ENCODE data around the gene AGAP2. TPM values are rescaled to one million over a fixed set of nuclear protein-coding genes. Genes with fewer than 3 reads are reported as not detected.
A peak's percentile ranks its signal among the peaks of the same experiment; 100 is the strongest.
"Not testable (repeated sequence)": the region's sequence is repeated elsewhere in the genome, so short reads cannot be mapped to it uniquely, and the experiment has no call there.

Gene AGAP2
- total RNA-seq, 1 donor from 2014 or later: 2.1 TPM

- H3K27ac ChIP-seq (ENCODE audit: low read depth, low read length): no peak overlapping the region
- peaks cover 4 to 9% (median 6%) of the 10 kb centered on the region in 3 donors for H3K36me3 ChIP-seq (ENCODE audit: control insufficient read depth in 3 of 3, insufficient read depth in 3 of 3, low read length in 3 of 3)
- peak overlapping the region in 1 of 3 donors; percentile 40 for H3K9ac ChIP-seq (ENCODE audit: low read depth in 1 of 3, low read length in 3 of 3)
These were observed 12.7 kb downstream of the AGAP2 start for GRCh38 chr12:57725851-57726150.

GRCh38 chr12:57724936-57725740, 13.4 kb downstream of the AGAP2 start:
- Histone ChIP-seq H3K4me1 (ENCODE audit: control insufficient read depth in 3 of 3, insufficient read depth in 3 of 3, low read length in 3 of 3) (peaks cover 15 to 19% (median 18%) of the 10 kb centered on the region in 3 donors), H3K4me3 (ENCODE audit: low read length in 3 of 3) (no peak overlapping the region), H3K36me3 (ENCODE audit: control insufficient read depth in 3 of 3, insufficient read depth in 3 of 3, low read length in 3 of 3) (peaks cover 11 to 15% (median 12%) of the 10 kb centered on the region in 3 donors), H3K9me3 (ENCODE audit: control insufficient read depth in 3 of 3, low read length in 3 of 3) (no peaks in the 10 kb centered on the region), H3K27ac (ENCODE audit: low read depth, low read length) (no peak overlapping the region), H3K27me3 (ENCODE audit: control insufficient read depth in 3 of 3, insufficient read depth in 3 of 3, low read length in 3 of 3) (peaks cover 15 to 49% (median 43%) of the 10 kb centered on the region in 3 donors), H3K9ac (ENCODE audit: low read depth in 1 of 3, low read length in 3 of 3) (no peak overlapping the region)

More at GRCh38 chr12:57725851-57726150, 12.7 kb downstream of the AGAP2 start:
- H3K4me1 ChIP-seq (ENCODE audit: control insufficient read depth in 3 of 3, insufficient read depth in 3 of 3, low read length in 3 of 3): peaks cover 15 to 19% (median 18%) of the 10 kb centered on the region in 3 donors
- H3K9me3 ChIP-seq (ENCODE audit: control insufficient read depth in 3 of 3, low read length in 3 of 3): no peaks in the 10 kb centered on the region
- peak overlapping the region; percentile 70 to 74 (median 71) for H3K4me3 ChIP-seq (ENCODE audit: low read length in 3 of 3)
- peaks cover 18 to 52% (median 44%) of the 10 kb centered on the region in 3 donors for H3K27me3 ChIP-seq (ENCODE audit: control insufficient read depth in 3 of 3, insufficient read depth in 3 of 3, low read length in 3 of 3)

- no peak overlapping the region for H3K27ac ChIP-seq (ENCODE audit: low read depth, low read length)
- H3K36me3 ChIP-seq (ENCODE audit: control insufficient read depth in 3 of 3, insufficient read depth in 3 of 3, low read length in 3 of 3): peaks cover 19 to 23% (median 21%) of the 10 kb centered on the region in 3 donors
- peaks cover 15 to 45% (median 43%) of the 10 kb centered on the region in 3 donors for H3K27me3 ChIP-seq (ENCODE audit: control insufficient read depth in 3 of 3, insufficient read depth in 3 of 3, low read length in 3 of 3)
- no peak overlapping the region for H3K4me3 ChIP-seq (ENCODE audit: low read length in 3 of 3)
- H3K4me1 ChIP-seq (ENCODE audit: control insufficient read depth in 3 of 3, insufficient read depth in 3 of 3, low read length in 3 of 3): peaks cover 15 to 19% (median 18%) of the 10 kb centered on the region in 3 donors
- no peak overlapping the region for H3K9ac ChIP-seq (ENCODE audit: low read depth in 1 of 3, low read length in 3 of 3)
- no peaks in the 10 kb centered on the region for H3K9me3 ChIP-seq (ENCODE audit: control insufficient read depth in 3 of 3, low read length in 3 of 3)
These were observed 14.3 kb downstream of the AGAP2 start for GRCh38 chr12:57724003-57724935.

- Histone ChIP-seq H3K36me3 (ENCODE audit: control insufficient read depth in 3 of 3, insufficient read depth in 3 of 3, low read length in 3 of 3) (peaks cover 26 to 29% (median 27%) of the 10 kb centered on the region in 3 donors), H3K4me1 (ENCODE audit: control insufficient read depth in 3 of 3, insufficient read depth in 3 of 3, low read length in 3 of 3) (peaks cover 15 to 19% (median 18%) of the 10 kb centered on the region in 3 donors), H3K9me3 (ENCODE audit: control insufficient read depth in 3 of 3, low read length in 3 of 3) (no peaks in the 10 kb centered on the region)
These were observed 14.9 kb downstream of the AGAP2 start for GRCh38 chr12:57723630-57723962.

GRCh38 chr12:57722716-57723629, 15.6 kb downstream of the AGAP2 start:
- no peak overlapping the region for H3K4me3 ChIP-seq (ENCODE audit: low read length in 3 of 3)

More at GRCh38 chr12:57723630-57723962, 14.9 kb downstream of the AGAP2 start:
- H3K27me3 ChIP-seq (ENCODE audit: control insufficient read depth in 3 of 3, insufficient read depth in 3 of 3, low read length in 3 of 3): peaks cover 15 to 44% (median 43%) of the 10 kb centered on the region in 3 donors
- H3K4me3 ChIP-seq (ENCODE audit: low read length in 3 of 3): no peak overlapping the region
- H3K27ac ChIP-seq (ENCODE audit: low read depth, low read length): no peak overlapping the region
- no peak overlapping the region for H3K9ac ChIP-seq (ENCODE audit: low read depth in 1 of 3, low read length in 3 of 3)

GRCh38 chr12:57721846-57722608, 16.5 kb downstream of the AGAP2 start:
- H3K9ac ChIP-seq (ENCODE audit: low read depth in 1 of 3, low read length in 3 of 3); H3K4me3 ChIP-seq (ENCODE audit: low read length in 3 of 3); H3K9me3 ChIP-seq (ENCODE audit: control insufficient read depth in 3 of 3, low read length in 3 of 3); H3K27ac ChIP-seq (ENCODE audit: low read depth, low read length): not testable (repeated sequence)
- H3K36me3 ChIP-seq (ENCODE audit: control insufficient read depth in 3 of 3, insufficient read depth in 3 of 3, low read length in 3 of 3): peaks cover 37 to 41% (median 38%) of the 10 kb centered on the region in 3 donors
- H3K4me1 ChIP-seq (ENCODE audit: control insufficient read depth in 3 of 3, insufficient read depth in 3 of 3, low read length in 3 of 3): peaks cover 9 to 12% (median 10%) of the 10 kb centered on the region in 3 donors
- H3K27me3 ChIP-seq (ENCODE audit: control insufficient read depth in 3 of 3, insufficient read depth in 3 of 3, low read length in 3 of 3): peaks cover 8 to 30% (median 29%) of the 10 kb centered on the region in 3 donors

More at GRCh38 chr12:57722716-57723629, 15.6 kb downstream of the AGAP2 start:
- H3K27me3 ChIP-seq (ENCODE audit: control insufficient read depth in 3 of 3, insufficient read depth in 3 of 3, low read length in 3 of 3): peaks cover 15 to 39% (median 39%) of the 10 kb centered on the region in 3 donors
- no peak overlapping the region for H3K9ac ChIP-seq (ENCODE audit: low read depth in 1 of 3, low read length in 3 of 3)
- no peaks in the 10 kb centered on the region for H3K9me3 ChIP-seq (ENCODE audit: control insufficient read depth in 3 of 3, low read length in 3 of 3)
- peaks cover 32 to 36% (median 33%) of the 10 kb centered on the region in 3 donors for H3K36me3 ChIP-seq (ENCODE audit: control insufficient read depth in 3 of 3, insufficient read depth in 3 of 3, low read length in 3 of 3)
- no peak overlapping the region for H3K27ac ChIP-seq (ENCODE audit: low read depth, low read length)
- H3K4me1 ChIP-seq (ENCODE audit: control insufficient read depth in 3 of 3, insufficient read depth in 3 of 3, low read length in 3 of 3): peaks cover 15 to 19% (median 18%) of the 10 kb centered on the region in 3 donors

- H3K27me3 ChIP-seq (ENCODE audit: control insufficient read depth in 3 of 3, insufficient read depth in 3 of 3, low read length in 3 of 3): peaks cover 5 to 19% (median 18%) of the 10 kb centered on the region in 3 donors
- no peaks in the 10 kb centered on the region for H3K9me3 ChIP-seq (ENCODE audit: control insufficient read depth in 3 of 3, low read length in 3 of 3)
- no peak overlapping the region for H3K4me3 ChIP-seq (ENCODE audit: low read length in 3 of 3)
- H3K9ac ChIP-seq (ENCODE audit: low read depth in 1 of 3, low read length in 3 of 3): no peak overlapping the region
- H3K27ac ChIP-seq (ENCODE audit: low read depth, low read length): no peak overlapping the region
- peaks cover 1 to 2% (median 2%) of the 10 kb centered on the region in 3 donors for H3K4me1 ChIP-seq (ENCODE audit: control insufficient read depth in 3 of 3, insufficient read depth in 3 of 3, low read length in 3 of 3)
- H3K36me3 ChIP-seq (ENCODE audit: control insufficient read depth in 3 of 3, insufficient read depth in 3 of 3, low read length in 3 of 3): peaks cover 49 to 52% (median 49%) of the 10 kb centered on the region in 3 donors
These were observed 17.6 kb downstream of the AGAP2 start for GRCh38 chr12:57720606-57721595.
